Astrocyte (in vitro differentiated cells and primary cell): Measurements from ENCODE around the gene BICD1. TPM values are rescaled to one million over a fixed set of nuclear protein-coding genes. Genes with fewer than 3 reads are reported as not detected.

Experiments used
- DNase-seq: peaks from one replicate; pipeline ENCODE4 v3.0.0-alpha.2; 2010; ENCODE audit warnings: low read depth
- FAIRE-seq: peaks from 2 replicates; lab custom pipeline; 2011; peaks lifted over from hg19 to GRCh38; lab: Jason Lieb, UNC
- H2AFZ ChIP-seq: 2 replicates; pipeline ENCODE4 v1.6.0; 2012; ENCODE audit warnings: low read depth, low read length, inconsistent platforms
- H3K27ac ChIP-seq: 2 replicates; pipeline ENCODE4 v1.5.1; 2011; ENCODE audit warnings: low read depth, low read length, inconsistent platforms
- H3K27me3 ChIP-seq: 2 replicates; pipeline ENCODE4 v1.6.0; 2011; ENCODE audit warnings: low read length, inconsistent platforms; ENCODE audit not compliant: insufficient read depth
- H3K36me3 ChIP-seq: 2 replicates; pipeline ENCODE4 v1.5.1; 2011; ENCODE audit warnings: low read length, inconsistent platforms; ENCODE audit not compliant: insufficient read depth
- H3K4me1 ChIP-seq: 2 replicates; pipeline ENCODE4 v1.5.1; 2011; ENCODE audit warnings: low read length, inconsistent platforms; ENCODE audit not compliant: insufficient read depth
- H3K4me2 ChIP-seq: 2 replicates; pipeline ENCODE4 v1.6.0; 2012; ENCODE audit warnings: low read length, inconsistent platforms
- H3K4me3 ChIP-seq: 2 replicates; pipeline ENCODE4 v1.5.1; 2011; ENCODE audit warnings: low read depth, mild to moderate bottlenecking, low read length, inconsistent platforms; ENCODE audit not compliant: insufficient read depth
- H3K79me2 ChIP-seq: 2 replicates; pipeline ENCODE4 v1.6.0; 2012; ENCODE audit warnings: mild to moderate bottlenecking, low read length, inconsistent platforms; ENCODE audit not compliant: insufficient read depth
- H3K9ac ChIP-seq: 2 replicates; pipeline ENCODE4 v1.6.0; 2012; ENCODE audit warnings: mild to moderate bottlenecking, low read length, inconsistent platforms
- H3K9me3 ChIP-seq: 2 replicates; pipeline ENCODE4 v1.5.1; 2012; ENCODE audit warnings: low read depth, mild to moderate bottlenecking, low read length, inconsistent platforms; ENCODE audit not compliant: insufficient read depth
- H4K20me1 ChIP-seq: 2 replicates; pipeline ENCODE4 v1.6.0; 2012; ENCODE audit warnings: low read length, inconsistent platforms; ENCODE audit not compliant: insufficient read depth
- H3K27ac Mint-ChIP-seq: one replicate; pipeline ENCODE4 v1.8.0; 2021; ENCODE audit warnings: mild to moderate bottlenecking, mixed read lengths; ENCODE audit not compliant: unreplicated experiment
- H3K27me3 Mint-ChIP-seq: one replicate; pipeline ENCODE4 v1.8.0; 2021; ENCODE audit warnings: low read depth, mixed read lengths; ENCODE audit not compliant: unreplicated experiment
- H3K36me3 Mint-ChIP-seq: one replicate; pipeline ENCODE4 v1.8.0; 2021; ENCODE audit warnings: low read depth, mixed read lengths; ENCODE audit not compliant: unreplicated experiment
- H3K4me1 Mint-ChIP-seq: one replicate; pipeline ENCODE4 v1.8.0; 2021; ENCODE audit warnings: low read depth, mixed read lengths; ENCODE audit not compliant: unreplicated experiment
- H3K4me3 Mint-ChIP-seq: one replicate; pipeline ENCODE4 v1.8.0; 2021; ENCODE audit warnings: mild to moderate bottlenecking, moderate library complexity, mixed read lengths; ENCODE audit not compliant: unreplicated experiment
- H3K9me3 Mint-ChIP-seq: one replicate; pipeline ENCODE4 v1.8.0; 2021; ENCODE audit warnings: mild to moderate bottlenecking, mixed read lengths; ENCODE audit not compliant: unreplicated experiment
- EZH2 ChIP-seq: IDR thresholded peaks from 2 replicates; pipeline ENCODE4 v1.6.1; 2012; ENCODE audit warnings: mild to moderate bottlenecking, low read length, inconsistent platforms; ENCODE audit not compliant: insufficient read depth
- total RNA-seq: library from RNA; stranded (reverse); gene quantifications from 2 replicates; pipeline ENCODE4 v1.2.1, GENCODE V29; 2021
- TF ChIP-seq, protein P1 (sequence below): IDR thresholded peaks from 2 replicates; pipeline ENCODE4 v1.5.1; 2011; ENCODE audit warnings: low read depth, mild to moderate bottlenecking, inconsistent platforms, low read length, moderate library complexity; ENCODE audit not compliant: insufficient read depth

The BICD1 gene
- total RNA-seq, 1 donor from 2014 or later, result 28.7 TPM

- Histone ChIP-seq H3K9me3 (no peaks in the 10 kb centered on the region), H3K4me2 (no peak overlapping the region), H2AFZ (no peak overlapping the region), H3K36me3 (no peaks in the 10 kb centered on the region), H3K79me2 (peaks cover 35% of the 10 kb centered on the region), H3K27me3 (no peaks in the 10 kb centered on the region), H3K9ac (no peak overlapping the region), H4K20me1 (peaks cover 26% of the 10 kb centered on the region), H3K4me3 (no peak overlapping the region), H3K27ac (no peak overlapping the region), H3K4me1 (peaks cover 4% of the 10 kb centered on the region)
- H3K27ac Mint-ChIP-seq, result no peak overlapping the region
- no peaks in the 10 kb centered on the region for H3K27me3 Mint-ChIP-seq
- H3K9me3 Mint-ChIP-seq, result peaks cover 3% of the 10 kb centered on the region
- H3K4me3 Mint-ChIP-seq, result no peak overlapping the region
- no peak for TF ChIP-seq EZH2
- TF ChIP-seq, protein P1, sequence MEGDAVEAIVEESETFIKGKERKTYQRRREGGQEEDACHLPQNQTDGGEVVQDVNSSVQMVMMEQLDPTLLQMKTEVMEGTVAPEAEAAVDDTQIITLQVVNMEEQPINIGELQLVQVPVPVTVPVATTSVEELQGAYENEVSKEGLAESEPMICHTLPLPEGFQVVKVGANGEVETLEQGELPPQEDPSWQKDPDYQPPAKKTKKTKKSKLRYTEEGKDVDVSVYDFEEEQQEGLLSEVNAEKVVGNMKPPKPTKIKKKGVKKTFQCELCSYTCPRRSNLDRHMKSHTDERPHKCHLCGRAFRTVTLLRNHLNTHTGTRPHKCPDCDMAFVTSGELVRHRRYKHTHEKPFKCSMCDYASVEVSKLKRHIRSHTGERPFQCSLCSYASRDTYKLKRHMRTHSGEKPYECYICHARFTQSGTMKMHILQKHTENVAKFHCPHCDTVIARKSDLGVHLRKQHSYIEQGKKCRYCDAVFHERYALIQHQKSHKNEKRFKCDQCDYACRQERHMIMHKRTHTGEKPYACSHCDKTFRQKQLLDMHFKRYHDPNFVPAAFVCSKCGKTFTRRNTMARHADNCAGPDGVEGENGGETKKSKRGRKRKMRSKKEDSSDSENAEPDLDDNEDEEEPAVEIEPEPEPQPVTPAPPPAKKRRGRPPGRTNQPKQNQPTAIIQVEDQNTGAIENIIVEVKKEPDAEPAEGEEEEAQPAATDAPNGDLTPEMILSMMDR, result no peak
- no peak for DNase-seq
- H3K4me1 Mint-ChIP-seq, result peaks cover 7% of the 10 kb centered on the region
- peaks cover 3% of the 10 kb centered on the region for H3K36me3 Mint-ChIP-seq
- FAIRE-seq, result no peak
These were observed 185.5 kb downstream of the BICD1 start for GRCh38 chr12:32292151-32292550.

- no peak overlapping the region for H3K4me3 ChIP-seq
- H3K4me2 ChIP-seq, result no peak overlapping the region
- H3K9me3 Mint-ChIP-seq, result peaks cover 1% of the 10 kb centered on the region
- no peak for TF ChIP-seq EZH2
- TF ChIP-seq, protein P1, result peak; percentile 6
- peaks cover 7% of the 10 kb centered on the region for H3K4me1 Mint-ChIP-seq
- FAIRE-seq (peak; percentile 20), DNase-seq (no peak)
- H3K27me3 Mint-ChIP-seq, result no peaks in the 10 kb centered on the region
- no peaks in the 10 kb centered on the region for H3K27me3 ChIP-seq
- no peak overlapping the region for H3K4me3 Mint-ChIP-seq
- peaks cover 4% of the 10 kb centered on the region for H3K4me1 ChIP-seq
- no peak overlapping the region for H3K27ac ChIP-seq
- H3K27ac Mint-ChIP-seq, result no peak overlapping the region
- H3K79me2 ChIP-seq, result peaks cover 35% of the 10 kb centered on the region
- H2AFZ ChIP-seq, result no peak overlapping the region
- no peak overlapping the region for H3K9ac ChIP-seq
- H3K9me3 ChIP-seq, result no peaks in the 10 kb centered on the region
- H4K20me1 ChIP-seq, result peaks cover 21% of the 10 kb centered on the region
- no peaks in the 10 kb centered on the region for H3K36me3 ChIP-seq
- peaks cover 3% of the 10 kb centered on the region for H3K36me3 Mint-ChIP-seq
These were observed 187.3 kb downstream of the BICD1 start for GRCh38 chr12:32293808-32294419.

GRCh38 chr12:32296567-32296966, 189.9 kb downstream of the BICD1 start:
- Mint-ChIP-seq H3K36me3 (peaks cover 3% of the 10 kb centered on the region), H3K27me3 (no peaks in the 10 kb centered on the region), H3K9me3 (no peaks in the 10 kb centered on the region), H3K4me3 (no peak overlapping the region), H3K4me1 (no peaks in the 10 kb centered on the region), H3K27ac (no peak overlapping the region)
- no peaks in the 10 kb centered on the region for H3K9me3 ChIP-seq
- H3K4me1 ChIP-seq, result no peaks in the 10 kb centered on the region
- H3K4me2 ChIP-seq, result no peak overlapping the region
- H3K27ac ChIP-seq, result no peak overlapping the region
- no peaks in the 10 kb centered on the region for H3K36me3 ChIP-seq
- peaks cover 30% of the 10 kb centered on the region for H3K79me2 ChIP-seq
- TF ChIP-seq EZH2, result no peak
- TF ChIP-seq, protein P1, result no peak
- no peak for DNase-seq
- no peaks in the 10 kb centered on the region for H3K27me3 ChIP-seq
- H3K4me3 ChIP-seq, result no peak overlapping the region
- H4K20me1 ChIP-seq, result peaks cover 22% of the 10 kb centered on the region
- no peak overlapping the region for H3K9ac ChIP-seq
- FAIRE-seq, result no peak
- no peak overlapping the region for H2AFZ ChIP-seq
